GM12878 (cell line): ENCODE results near the gene RALGAPA2. TPM values are rescaled to one million over a fixed set of nuclear protein-coding genes. Genes with fewer than 3 reads are reported as not detected.

ENCODE experiments used
- CHD1 ChIP-seq: IDR thresholded peaks from 2 replicates; pipeline ENCODE4 v1.6.1; 2012; ENCODE audit warnings: low read depth, low read length, improper control_type of control experiment
- CREB1 ChIP-seq: IDR thresholded peaks from 2 replicates; pipeline ENCODE4 v1.6.1; 2012; ENCODE audit warnings: low read depth, mild to moderate bottlenecking, inconsistent platforms
- EGR1 ChIP-seq, 2 experiments: IDR thresholded peaks; 1 replicate in 1 of 2; 2 replicates in 1 of 2; pipeline ENCODE4 v1.6.1; 2011 to 2012; ENCODE audit warnings: low read depth in 2 of 2, low read length in 2 of 2, borderline replicate concordance in 1 of 2, mild to moderate bottlenecking in 1 of 2, moderate library complexity in 1 of 2
- EP300 ChIP-seq, 2 experiments: fragments of 150-350 bp in 1 of 2; IDR thresholded peaks; 2 replicates each; pipeline ENCODE4 v1.6.1; 2011 to 2012; ENCODE audit warnings: low read depth in 2 of 2, low read length in 2 of 2, borderline replicate concordance in 1 of 2, improper control_type of control experiment in 1 of 2, inconsistent platforms in 1 of 2; ENCODE audit not compliant: control insufficient read depth in 1 of 2
- IKZF2 ChIP-seq, 2 experiments: fragments of 450-650 bp; IDR thresholded peaks; 2 replicates each; pipeline ENCODE4 v1.6.1; 2017; ENCODE audit warnings: mild to moderate bottlenecking in 2 of 2, moderate library complexity in 2 of 2
- IRF4 ChIP-seq: IDR thresholded peaks from 2 replicates; pipeline ENCODE4 v1.6.1; 2011; ENCODE audit warnings: low read depth, low read length
- KLF5 ChIP-seq: fragments of 450-650 bp; IDR thresholded peaks from 2 replicates; pipeline ENCODE4 v1.6.1; 2014; ENCODE audit warnings: mild to moderate bottlenecking; ENCODE audit not compliant: partially characterized antibody
- MYB ChIP-seq: fragments of 150-350 bp; IDR thresholded peaks from 2 replicates; pipeline ENCODE4 v1.6.1; 2014; ENCODE audit warnings: mild to moderate bottlenecking, low read depth, low read length, borderline replicate concordance
- NFXL1 ChIP-seq: fragments of 450-650 bp; IDR thresholded peaks from 2 replicates; pipeline ENCODE4 v1.6.1; 2017; ENCODE audit warnings: antibody characterized with exemption, mild to moderate bottlenecking, borderline replicate concordance
- NR2C1 ChIP-seq: fragments of 450-650 bp; IDR thresholded peaks from 2 replicates; pipeline ENCODE4 v1.6.1; 2017; ENCODE audit warnings: antibody characterized with exemption, mild to moderate bottlenecking, moderate library complexity
- NR2C2 ChIP-seq: IDR thresholded peaks from 2 replicates; pipeline ENCODE4 v1.6.1; 2011; ENCODE audit warnings: borderline replicate concordance, low read depth; ENCODE audit not compliant: control insufficient read depth, insufficient read length
- PAX5 ChIP-seq: IDR thresholded peaks from 2 replicates; pipeline ENCODE4 v1.6.1; 2011; ENCODE audit warnings: low read depth, low read length, borderline replicate concordance
- POLR2AphosphoS5 ChIP-seq: IDR thresholded peaks from 2 replicates; pipeline ENCODE4 v1.6.1; 2011; ENCODE audit warnings: mild to moderate bottlenecking, low read length, inconsistent platforms
- POU2F2 ChIP-seq: IDR thresholded peaks from 3 replicates; pipeline ENCODE4 v1.6.1; 2011; ENCODE audit warnings: low read depth, mild to moderate bottlenecking, low read length, borderline replicate concordance
- RB1 ChIP-seq: fragments of 450-650 bp; formaldehyde crosslinking; IDR thresholded peaks from 2 replicates; pipeline ENCODE4 v1.6.1; 2017; ENCODE audit warnings: mild to moderate bottlenecking, borderline replicate concordance
- RFX5 ChIP-seq: IDR thresholded peaks from 2 replicates; pipeline ENCODE4 v1.6.1; 2011; ENCODE audit warnings: low read depth, low read length, improper control_type of control experiment
- SP1 ChIP-seq: IDR thresholded peaks from one replicate; pipeline ENCODE4 v1.6.1; 2011; ENCODE audit warnings: low read depth, low read length
- SUZ12 ChIP-seq: fragments of 200-600 bp; sonication (generic); IDR thresholded peaks from one replicate; pipeline ENCODE4 v1.6.1; 2018; ENCODE audit warnings: antibody characterized with exemption, mild to moderate bottlenecking; ENCODE audit not compliant: unreplicated experiment
- TAF1 ChIP-seq: IDR thresholded peaks from 2 replicates; pipeline ENCODE4 v1.6.1; 2011; ENCODE audit warnings: mild to moderate bottlenecking, low read depth, low read length, borderline replicate concordance
- TCF7 ChIP-seq: IDR thresholded peaks from 2 replicates; pipeline ENCODE4 v1.6.1; 2014; ENCODE audit warnings: antibody characterized with exemption, borderline replicate concordance
- WRNIP1 ChIP-seq: IDR thresholded peaks from 2 replicates; pipeline ENCODE4 v1.6.1; 2011; ENCODE audit warnings: low read depth, low read length, improper control_type of control experiment, borderline replicate concordance
- ZBED1 ChIP-seq: IDR thresholded peaks from 2 replicates; pipeline ENCODE4 v1.6.1; 2016; ENCODE audit warnings: borderline replicate concordance
- ZNF24 ChIP-seq: fragments of 450-650 bp; IDR thresholded peaks from 2 replicates; pipeline ENCODE4 v1.6.1; 2017; ENCODE audit warnings: antibody characterized with exemption, mild to moderate bottlenecking
- polyA plus RNA-seq, 11 experiments: library from polyadenylated mRNA; depleted of rRNA in 4 of 11; unstranded in 6 of 11; stranded (reverse) in 5 of 11; fragments of >200 nt; fragmentation: Nextera tagmentation in 4 of 11; fragmentation: Illumina TruSeq in 1 of 11; extraction: Ambion mirVana in 4 of 11; extraction: Trizol in 1 of 11; gene quantifications; 1 replicate in 1 of 11; 2 replicates in 10 of 11; pipeline versions ENCODE4 v1.2.1 to v1.2.3, GENCODE V29; 2011 to 2016; ENCODE audit warnings: inconsistent platforms in 2 of 11, missing spikeins in 2 of 11, low read depth in 1 of 11
- total RNA-seq, 4 experiments: library from RNA; depleted of rRNA in 3 of 4; stranded (reverse); fragments of >200 nt in 3 of 4; fragmentation: Illumina TruSeq in 1 of 4; extraction: Trizol in 1 of 4; gene quantifications; 2 replicates each; pipeline versions ENCODE4 v1.2.1 to v1.2.3, GENCODE V29; 2013 to 2021
- TF ChIP-seq, protein P1 (sequence below): IDR thresholded peaks from 2 replicates; pipeline ENCODE4 v1.6.1; 2011; ENCODE audit warnings: borderline replicate concordance, low read depth, mild to moderate bottlenecking, moderate library complexity, low read length; ENCODE audit not compliant: insufficient read depth, poor library complexity, severe bottlenecking
- TF ChIP-seq, protein P2 (sequence below): fragments of 450-650 bp; IDR thresholded peaks from 2 replicates; pipeline ENCODE4 v1.6.1; 2016; ENCODE audit warnings: mild to moderate bottlenecking
- TF ChIP-seq, protein P3 (sequence below): fragments of 450-650 bp; IDR thresholded peaks from 2 replicates; pipeline ENCODE4 v1.6.1; 2017; ENCODE audit warnings: mild to moderate bottlenecking
- TF ChIP-seq, protein P4 (sequence below): fragments of 450-650 bp; IDR thresholded peaks from 2 replicates; pipeline ENCODE4 v1.6.1; 2017; ENCODE audit warnings: borderline replicate concordance

Gene RALGAPA2
- total and polyA plus RNA-seq, 10 of the 15 experiments (the other 5 are each of a cell fraction or from before 2014, with no cell fraction given) = 2.9 to 29.4 (median 19.6) TPM

DNA sequence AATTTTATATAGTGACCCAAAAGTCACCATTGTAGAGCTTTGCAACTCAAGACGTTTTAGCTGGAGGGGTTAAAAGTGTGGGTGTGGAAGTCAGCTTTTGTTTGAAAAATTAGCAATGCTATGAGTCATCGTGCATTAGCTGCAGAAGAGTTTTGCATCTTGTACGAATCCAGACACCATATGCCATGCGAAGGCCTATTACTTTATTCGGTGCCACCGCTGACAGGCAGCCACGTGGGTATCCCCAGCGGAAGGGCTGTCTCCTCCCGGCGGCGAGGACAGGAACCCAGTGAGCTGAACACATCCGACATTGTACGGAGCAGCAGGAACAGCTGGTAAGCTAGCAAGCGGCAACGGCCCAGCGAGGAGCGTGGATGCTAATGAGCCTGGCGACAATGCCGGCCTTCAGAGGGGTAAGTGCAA is 260.2 kb downstream of the RALGAPA2 start (continued):
- TF ChIP-seq, protein P1, sequence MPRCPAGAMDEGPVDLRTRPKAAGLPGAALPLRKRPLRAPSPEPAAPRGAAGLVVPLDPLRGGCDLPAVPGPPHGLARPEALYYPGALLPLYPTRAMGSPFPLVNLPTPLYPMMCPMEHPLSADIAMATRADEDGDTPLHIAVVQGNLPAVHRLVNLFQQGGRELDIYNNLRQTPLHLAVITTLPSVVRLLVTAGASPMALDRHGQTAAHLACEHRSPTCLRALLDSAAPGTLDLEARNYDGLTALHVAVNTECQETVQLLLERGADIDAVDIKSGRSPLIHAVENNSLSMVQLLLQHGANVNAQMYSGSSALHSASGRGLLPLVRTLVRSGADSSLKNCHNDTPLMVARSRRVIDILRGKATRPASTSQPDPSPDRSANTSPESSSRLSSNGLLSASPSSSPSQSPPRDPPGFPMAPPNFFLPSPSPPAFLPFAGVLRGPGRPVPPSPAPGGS = peak; percentile 68
- TF ChIP-seq NR2C2 (no peak), EP300 (IDR thresholded peaks at IDR 0.05; ENCODE audit: borderline replicate concordance in 1 of 2, control insufficient read depth in 1 of 2, low read depth in 2 of 2, low read length in 2 of 2) (0 out of 4 replicates have a peak, but pooled peaks of 1 of the 2 experiments have one; percentile 12), NR2C1 (no peak), RFX5 (peak; percentile 35; the same call in 1 of the 2 replicates), SP1 (no peak), CREB1 (no peak), RB1 (no peak), SUZ12 (no peak), KLF5 (no peak), IKZF2 (IDR thresholded peaks at IDR 0.05) (0 out of 4 replicates have a peak, but pooled peaks of 1 of the 2 experiments have one; percentile 29), TAF1 (no peak), POU2F2 (peak; percentile 69; the same call in 2 of the 3 replicates), EGR1 (IDR thresholded peaks at IDR 0.05; ENCODE audit: borderline replicate concordance in 1 of 2, low read depth in 2 of 2, low read length in 2 of 2) (peak in 1 of 2 experiments; percentile 47; a peak in 1 of 3 replicates), ZBED1 (no peak), NFXL1 (no peak), IRF4 (no peak), TCF7 (no peak), CHD1 (no peak), POLR2AphosphoS5 (peak; percentile 41; the same call in 1 of the 2 replicates), ZNF24 (no peak), WRNIP1 (no peak), PAX5 (no peak), MYB (no peak)
- TF ChIP-seq, protein P2, sequence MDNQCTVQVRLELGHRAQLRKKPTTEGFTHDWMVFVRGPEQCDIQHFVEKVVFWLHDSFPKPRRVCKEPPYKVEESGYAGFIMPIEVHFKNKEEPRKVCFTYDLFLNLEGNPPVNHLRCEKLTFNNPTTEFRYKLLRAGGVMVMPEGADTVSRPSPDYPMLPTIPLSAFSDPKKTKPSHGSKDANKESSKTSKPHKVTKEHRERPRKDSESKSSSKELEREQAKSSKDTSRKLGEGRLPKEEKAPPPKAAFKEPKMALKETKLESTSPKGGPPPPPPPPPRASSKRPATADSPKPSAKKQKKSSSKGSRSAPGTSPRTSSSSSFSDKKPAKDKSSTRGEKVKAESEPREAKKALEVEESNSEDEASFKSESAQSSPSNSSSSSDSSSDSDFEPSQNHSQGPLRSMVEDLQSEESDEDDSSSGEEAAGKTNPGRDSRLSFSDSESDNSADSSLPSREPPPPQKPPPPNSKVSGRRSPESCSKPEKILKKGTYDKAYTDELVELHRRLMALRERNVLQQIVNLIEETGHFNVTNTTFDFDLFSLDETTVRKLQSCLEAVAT = no peak
- TF ChIP-seq, protein P3, sequence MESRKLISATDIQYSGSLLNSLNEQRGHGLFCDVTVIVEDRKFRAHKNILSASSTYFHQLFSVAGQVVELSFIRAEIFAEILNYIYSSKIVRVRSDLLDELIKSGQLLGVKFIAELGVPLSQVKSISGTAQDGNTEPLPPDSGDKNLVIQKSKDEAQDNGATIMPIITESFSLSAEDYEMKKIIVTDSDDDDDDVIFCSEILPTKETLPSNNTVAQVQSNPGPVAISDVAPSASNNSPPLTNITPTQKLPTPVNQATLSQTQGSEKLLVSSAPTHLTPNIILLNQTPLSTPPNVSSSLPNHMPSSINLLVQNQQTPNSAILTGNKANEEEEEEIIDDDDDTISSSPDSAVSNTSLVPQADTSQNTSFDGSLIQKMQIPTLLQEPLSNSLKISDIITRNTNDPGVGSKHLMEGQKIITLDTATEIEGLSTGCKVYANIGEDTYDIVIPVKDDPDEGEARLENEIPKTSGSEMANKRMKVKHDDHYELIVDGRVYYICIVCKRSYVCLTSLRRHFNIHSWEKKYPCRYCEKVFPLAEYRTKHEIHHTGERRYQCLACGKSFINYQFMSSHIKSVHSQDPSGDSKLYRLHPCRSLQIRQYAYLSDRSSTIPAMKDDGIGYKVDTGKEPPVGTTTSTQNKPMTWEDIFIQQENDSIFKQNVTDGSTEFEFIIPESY = no peak
- TF ChIP-seq, protein P4, sequence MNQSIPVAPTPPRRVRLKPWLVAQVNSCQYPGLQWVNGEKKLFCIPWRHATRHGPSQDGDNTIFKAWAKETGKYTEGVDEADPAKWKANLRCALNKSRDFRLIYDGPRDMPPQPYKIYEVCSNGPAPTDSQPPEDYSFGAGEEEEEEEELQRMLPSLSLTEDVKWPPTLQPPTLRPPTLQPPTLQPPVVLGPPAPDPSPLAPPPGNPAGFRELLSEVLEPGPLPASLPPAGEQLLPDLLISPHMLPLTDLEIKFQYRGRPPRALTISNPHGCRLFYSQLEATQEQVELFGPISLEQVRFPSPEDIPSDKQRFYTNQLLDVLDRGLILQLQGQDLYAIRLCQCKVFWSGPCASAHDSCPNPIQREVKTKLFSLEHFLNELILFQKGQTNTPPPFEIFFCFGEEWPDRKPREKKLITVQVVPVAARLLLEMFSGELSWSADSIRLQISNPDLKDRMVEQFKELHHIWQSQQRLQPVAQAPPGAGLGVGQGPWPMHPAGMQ = no peak
- TF ChIP-seq, all 136 proteins: peak for 40
